ENCODE measurements around the gene EFL1.

GRCh38 chr15:82173108-82173507 lies 89.4 kb downstream of the EFL1 start:
- TF ChIP-seq CTCF (IDR thresholded peaks at IDR 0.05; ENCODE audit: low read depth, low read length, missing input control), result no peak
- TF ChIP-seq TAF1 (conservative IDR thresholded peaks at IDR 0.05), result no peak
- TF ChIP-seq MAX (IDR thresholded peaks at IDR 0.05), result no peak
- TF ChIP-seq JUND (IDR thresholded peaks at IDR 0.05), result no peak
- TF ChIP-seq GABPA (IDR thresholded peaks at IDR 0.05 in 1 of 2, conservative IDR thresholded peaks at IDR 0.05 in 1 of 2), result no peak
- no peak for TF ChIP-seq ZBTB33 (IDR thresholded peaks at IDR 0.05)
- TF ChIP-seq YY1 (IDR thresholded peaks at IDR 0.05), result no peak
- no peak for TF ChIP-seq FOXA1 (IDR thresholded peaks at IDR 0.05)

All from liver (tissue), 3 donors.